ENCODE results near the gene SORCS1. TPM values are rescaled to one million over a fixed set of nuclear protein-coding genes. Genes with fewer than 3 reads are reported as not detected.

Gene SORCS1
- total and polyA plus RNA-seq, 2 of the 8 experiments (the other 6 are each of a cell fraction or from before 2014, with no cell fraction given), result 4.1 to 4.6 TPM

DNA sequence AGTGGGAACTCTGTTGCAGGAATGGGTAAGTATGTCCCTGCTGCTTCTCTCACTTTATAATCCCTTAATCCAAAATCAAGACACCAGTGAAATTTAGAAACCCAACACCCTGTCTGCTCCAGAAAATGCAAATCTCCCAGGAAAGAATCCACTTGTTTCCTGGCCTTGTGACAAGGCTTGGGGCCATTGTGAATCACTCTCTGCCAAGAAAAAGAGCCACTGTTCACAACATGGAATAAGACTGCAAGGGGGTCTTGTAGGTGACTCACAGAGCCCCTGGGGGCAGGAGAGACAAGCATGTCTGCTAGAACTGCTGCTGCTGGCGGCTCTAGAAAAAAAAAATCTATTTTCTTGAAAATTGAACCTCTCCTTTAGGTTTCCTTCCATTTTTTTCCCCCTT, 191.2 kb downstream of the SORCS1 start (continued):
- TF ChIP-seq RBBP5 (IDR thresholded peaks at IDR 0.05; ENCODE audit: borderline replicate concordance, low read depth, low read length) (no peak), GTF2F1 (IDR thresholded peaks at IDR 0.05; ENCODE audit: borderline replicate concordance, low read depth, low read length) (no peak), SP1 (IDR thresholded peaks at IDR 0.05; ENCODE audit: low read depth, low read length) (no peak), KDM5A (IDR thresholded peaks at IDR 0.05; ENCODE audit: low read length) (no peak), TAF7 (optimal IDR thresholded peaks at IDR 0.05; ENCODE audit: borderline replicate concordance, low read depth, low read length) (no peak), RXRA (IDR thresholded peaks at IDR 0.05; ENCODE audit: insufficient read depth, low read depth, low read length) (no peak), NANOG (IDR thresholded peaks at IDR 0.05; ENCODE audit: insufficient read depth, low read depth, low read length, poor library complexity, severe bottlenecking) (no peak)
- TF ChIP-seq, protein P1, sequence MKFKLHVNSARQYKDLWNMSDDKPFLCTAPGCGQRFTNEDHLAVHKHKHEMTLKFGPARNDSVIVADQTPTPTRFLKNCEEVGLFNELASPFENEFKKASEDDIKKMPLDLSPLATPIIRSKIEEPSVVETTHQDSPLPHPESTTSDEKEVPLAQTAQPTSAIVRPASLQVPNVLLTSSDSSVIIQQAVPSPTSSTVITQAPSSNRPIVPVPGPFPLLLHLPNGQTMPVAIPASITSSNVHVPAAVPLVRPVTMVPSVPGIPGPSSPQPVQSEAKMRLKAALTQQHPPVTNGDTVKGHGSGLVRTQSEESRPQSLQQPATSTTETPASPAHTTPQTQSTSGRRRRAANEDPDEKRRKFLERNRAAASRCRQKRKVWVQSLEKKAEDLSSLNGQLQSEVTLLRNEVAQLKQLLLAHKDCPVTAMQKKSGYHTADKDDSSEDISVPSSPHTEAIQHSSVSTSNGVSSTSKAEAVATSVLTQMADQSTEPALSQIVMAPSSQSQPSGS (IDR thresholded peaks at IDR 0.05; ENCODE audit: low read length), result no peak
